Upper lobe of left lung (tissue), 6 donors: ENCODE measurements around the gene RSRC2. TPM values are rescaled to one million over a fixed set of nuclear protein-coding genes. Genes with fewer than 3 reads are reported as not detected.

Experiments used
- ATAC-seq, 2 donors: fragments of 200-7000 bp; cut with Tn5 transposase; one replicate each; pipeline ENCODE4 v1.9.1; 2022; ENCODE audit warnings: mild to moderate bottlenecking in 2 of 2, moderate library complexity in 2 of 2; ENCODE audit not compliant: low FRiP score in 2 of 2
- DNase-seq, 2 donors: peaks; one replicate each; pipeline ENCODE4 v3.0.0-alpha.2; 2019 to 2020
- H3K27ac ChIP-seq, 4 donors: fragments of 200-600 bp; sonication (generic); one replicate each; pipeline ENCODE4 v1.5.1; 2016 to 2019
- H3K27me3 ChIP-seq, 4 donors: fragments of 200-600 bp; sonication (generic); one replicate each; pipeline ENCODE4 v1.5.1; 2017 to 2019
- H3K36me3 ChIP-seq, 4 donors: fragments of 200-600 bp; sonication (generic); one replicate each; pipeline ENCODE4 v1.5.1; 2016 to 2019
- H3K4me1 ChIP-seq, 4 donors: fragments of 200-600 bp; sonication (generic); one replicate each; pipeline ENCODE4 v1.5.1; 2018 to 2019
- H3K4me3 ChIP-seq, 4 donors: fragments of 200-600 bp; sonication (generic); one replicate each; pipeline ENCODE4 v1.5.1; 2017 to 2019; ENCODE audit warnings: mild to moderate bottlenecking in 2 of 4, moderate library complexity in 1 of 4
- H3K9me3 ChIP-seq, 4 donors: fragments of 200-600 bp; sonication (generic); one replicate each; pipeline ENCODE4 v1.5.1; 2018 to 2019
- CTCF ChIP-seq, 6 experiments: fragments of 450-650 bp in 4 of 6; fragments of 200-600 bp in 2 of 6; sonication (generic) in 2 of 6; IDR thresholded peaks; one replicate each; pipeline ENCODE4 v1.5.1; 2016 to 2019; ENCODE audit warnings: antibody characterized with exemption in 6 of 6
- EP300 ChIP-seq, 4 donors: sonication (generic); formaldehyde crosslinking; IDR thresholded peaks; one replicate each; pipeline ENCODE4 v1.5.1; 2017; ENCODE audit warnings: antibody characterized with exemption in 4 of 4, control low read depth in 2 of 4
- POLR2A ChIP-seq, 4 donors: fragments of 450-650 bp; IDR thresholded peaks; one replicate each; pipeline ENCODE4 v1.5.1; 2016 to 2017; ENCODE audit warnings: antibody characterized with exemption in 4 of 4, mild to moderate bottlenecking in 2 of 4
- POLR2AphosphoS5 ChIP-seq, 2 donors: sonication (generic); formaldehyde crosslinking; IDR thresholded peaks; one replicate each; pipeline ENCODE4 v1.5.1; 2017; ENCODE audit warnings: antibody characterized with exemption in 2 of 2
- WGBS, 2 donors: methylation state at CpG; one replicate each; pipeline ENCODE4 v1.1.5; 2017 to 2018; 5-methylcytosine and 5-hydroxymethylcytosine counted together
- total RNA-seq, 6 donors: library from RNA; depleted of rRNA in 4 of 6; stranded (reverse); fragments of >200 nt in 4 of 6; gene quantifications; one replicate each; pipeline versions ENCODE4 v1.1.0 to v1.2.1, GENCODE V29; 2016 to 2021
- donor health status: DM: no; HTN: no; CAD: no; lungs with moderate emphysema.
- donor health status: DM: no; HTN: yes; CAD: no; lungs with severe emphysema.

The RSRC2 gene
- total RNA-seq, 6 donors from 2014 or later = 52.8 to 241 (median 88.3) TPM

GRCh38 chr12:122483969-122484368, 42.8 kb downstream of the RSRC2 start:
- no peak for TF ChIP-seq CTCF (IDR thresholded peaks at IDR 0.05)
- no peak for TF ChIP-seq EP300 (IDR thresholded peaks at IDR 0.05)
- TF ChIP-seq POLR2A (IDR thresholded peaks at IDR 0.05) = no peak
- no peak for TF ChIP-seq POLR2AphosphoS5 (IDR thresholded peaks at IDR 0.05)
- Histone ChIP-seq H3K4me3 (no peak overlapping the region), H3K27ac (no peak overlapping the region), H3K4me1 (no peaks in the 10 kb centered on the region), H3K9me3 (no peaks in the 10 kb centered on the region), H3K36me3 (peaks cover 34 to 100% (median 82%) of the 10 kb centered on the region in 4 donors), H3K27me3 (no peaks in the 10 kb centered on the region)
- no peak for ATAC-seq
- 88 to 92% methylated on average over 5 of the region's 5 CpGs for WGBS, 2 donors
- no peak for DNase-seq

- H3K4me1 ChIP-seq = no peaks in the 10 kb centered on the region
- H3K27ac ChIP-seq = no peak overlapping the region
- no peak overlapping the region for H3K4me3 ChIP-seq
- peaks cover 34 to 100% (median 81%) of the 10 kb centered on the region in 4 donors for H3K36me3 ChIP-seq
- no peaks in the 10 kb centered on the region for H3K27me3 ChIP-seq
- TF ChIP-seq POLR2A (IDR thresholded peaks at IDR 0.05) (no peak), CTCF (IDR thresholded peaks at IDR 0.05) (no peak), EP300 (IDR thresholded peaks at IDR 0.05) (no peak), POLR2AphosphoS5 (IDR thresholded peaks at IDR 0.05) (no peak)
- DNase-seq = no peak
- H3K9me3 ChIP-seq = no peaks in the 10 kb centered on the region
- 94 to 97% methylated on average over 6 of the region's 6 CpGs for whole genome bisulfite sequencing, 2 donors
- no peak for ATAC-seq
Observed at GRCh38 chr12:122481861-122482260, 44.9 kb downstream of the RSRC2 start.

GRCh38 chr12:122480753-122481152, 46.0 kb downstream of the RSRC2 start:
- Histone ChIP-seq H3K4me1 (no peaks in the 10 kb centered on the region), H3K4me3 (no peak overlapping the region), H3K9me3 (no peaks in the 10 kb centered on the region), H3K27ac (no peak overlapping the region), H3K27me3 (no peaks in the 10 kb centered on the region), H3K36me3 (peaks cover 35 to 100% (median 86%) of the 10 kb centered on the region in 4 donors)
- ATAC-seq (no peak), DNase-seq (no peak)
- 96 to 100% methylated on average over 8 of the region's 8 CpGs for WGBS, 2 donors
- TF ChIP-seq POLR2AphosphoS5 (IDR thresholded peaks at IDR 0.05) = no peak
- TF ChIP-seq POLR2A (IDR thresholded peaks at IDR 0.05) = no peak
- no peak for TF ChIP-seq CTCF (IDR thresholded peaks at IDR 0.05)
- TF ChIP-seq EP300 (IDR thresholded peaks at IDR 0.05) = no peak

GRCh38 chr12:122474324-122474716, 52.4 kb downstream of the RSRC2 start:
- no peaks in the 10 kb centered on the region for H3K9me3 ChIP-seq
- no peak for DNase-seq
- no peaks in the 10 kb centered on the region for H3K27me3 ChIP-seq
- no peak for TF ChIP-seq POLR2A (IDR thresholded peaks at IDR 0.05)
- TF ChIP-seq EP300 (IDR thresholded peaks at IDR 0.05) = no peak
- no peak for TF ChIP-seq POLR2AphosphoS5 (IDR thresholded peaks at IDR 0.05)
- TF ChIP-seq CTCF (IDR thresholded peaks at IDR 0.05) = no peak
- H3K36me3 ChIP-seq = peaks cover 17 to 71% (median 58%) of the 10 kb centered on the region in 4 donors
- ATAC-seq = no peak
- 92 to 93% methylated on average over 2 of the region's 2 CpGs for WGBS, 2 donors
- peaks cover 0 to 12% (median 6%) of the 10 kb centered on the region in 4 donors for H3K4me1 ChIP-seq
- no peak overlapping the region for H3K27ac ChIP-seq
- no peak overlapping the region for H3K4me3 ChIP-seq
